ENCODE measurements around the gene OR51B6. TPM values are rescaled to one million over a fixed set of nuclear protein-coding genes. Genes with fewer than 3 reads are reported as not detected.
"Not testable (repeated sequence)": the region's sequence is repeated elsewhere in the genome, so short reads cannot be mapped to it uniquely, and the experiment has no call there.

Gene OR51B6, protein sequence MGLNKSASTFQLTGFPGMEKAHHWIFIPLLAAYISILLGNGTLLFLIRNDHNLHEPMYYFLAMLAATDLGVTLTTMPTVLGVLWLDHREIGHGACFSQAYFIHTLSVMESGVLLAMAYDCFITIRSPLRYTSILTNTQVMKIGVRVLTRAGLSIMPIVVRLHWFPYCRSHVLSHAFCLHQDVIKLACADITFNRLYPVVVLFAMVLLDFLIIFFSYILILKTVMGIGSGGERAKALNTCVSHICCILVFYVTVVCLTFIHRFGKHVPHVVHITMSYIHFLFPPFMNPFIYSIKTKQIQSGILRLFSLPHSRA
- total RNA-seq = not detected
- long read RNA-seq = 0 reads

DNA sequence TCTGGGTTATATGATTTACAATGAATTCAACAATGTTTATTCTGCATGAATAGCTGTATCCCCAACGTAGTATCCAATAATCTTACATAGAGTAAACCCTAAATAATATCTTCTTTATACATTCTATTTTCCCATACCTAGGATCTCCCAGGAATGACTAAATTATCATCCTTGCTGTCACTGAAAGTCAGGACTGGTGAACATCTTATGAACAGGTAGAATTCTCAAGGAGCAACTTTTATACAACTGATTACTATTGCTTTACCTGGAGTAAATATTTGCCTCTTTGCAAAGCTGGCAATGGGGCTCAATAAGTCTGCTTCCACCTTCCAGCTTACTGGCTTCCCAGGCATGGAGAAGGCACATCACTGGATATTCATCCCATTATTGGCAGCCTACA lies at the start of gene OR51B6:
TSS of gene OR51B6 (plus strand) at position 301 of the 400 bp plus-strand sequence. CDS start at position 301, 0 bp downstream.
- intact Hi-C loops (cut with DNase I) = no loop called here
- DNase-seq (ENCODE audit: low spot score) = no peak

DNA sequence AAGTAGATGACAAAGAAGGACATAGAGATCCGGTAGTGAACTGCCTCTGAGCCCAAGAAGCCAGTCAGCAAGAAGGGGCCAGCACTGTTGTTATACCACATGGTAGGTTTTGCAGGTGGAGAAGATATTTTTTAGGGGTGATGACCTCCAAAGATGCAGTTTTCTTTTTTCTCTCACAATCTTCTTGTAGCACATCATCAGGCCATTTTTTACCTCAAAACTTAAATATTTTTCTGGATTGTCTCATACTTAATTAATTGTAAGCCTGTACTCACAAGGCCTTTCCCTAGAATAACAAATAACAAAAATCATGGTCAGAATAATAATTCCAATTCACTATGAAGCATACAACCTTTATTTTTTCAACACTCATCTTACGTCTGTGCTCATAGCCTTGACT lies 49.5 kb upstream of the OR51B6 start, which contains the start of gene OR51B4:
TSS of gene OR51B4 (minus strand) at position 101 of the 400 bp plus-strand sequence. CDS start at position 101, 0 bp downstream.
- no peak for DNase-seq (ENCODE audit: low spot score)
- intact Hi-C loops (cut with DNase I) = no loop called here

DNA sequence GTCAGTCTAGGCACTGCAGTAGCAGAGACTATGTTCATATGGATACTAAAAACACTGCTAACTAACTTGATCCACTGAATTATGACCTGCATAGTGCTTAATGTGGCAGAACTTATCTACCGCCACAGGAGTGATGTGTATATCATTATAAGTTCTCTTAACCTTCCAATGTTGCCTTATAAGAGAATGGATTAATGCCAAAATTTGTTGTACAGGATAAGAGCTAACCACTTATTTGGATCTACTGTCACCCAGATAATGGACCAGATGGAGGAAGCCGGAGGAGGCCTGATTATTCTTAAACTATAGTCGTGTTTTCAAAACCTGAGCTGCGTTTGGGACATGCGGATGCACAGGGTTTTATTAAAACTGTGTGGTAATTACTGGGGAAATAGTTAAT lies 47.7 kb upstream of the OR51B6 start:
- intact Hi-C loops (cut with DNase I) = no loop called here
- DNase-seq (ENCODE audit: low spot score) = no peak

DNA sequence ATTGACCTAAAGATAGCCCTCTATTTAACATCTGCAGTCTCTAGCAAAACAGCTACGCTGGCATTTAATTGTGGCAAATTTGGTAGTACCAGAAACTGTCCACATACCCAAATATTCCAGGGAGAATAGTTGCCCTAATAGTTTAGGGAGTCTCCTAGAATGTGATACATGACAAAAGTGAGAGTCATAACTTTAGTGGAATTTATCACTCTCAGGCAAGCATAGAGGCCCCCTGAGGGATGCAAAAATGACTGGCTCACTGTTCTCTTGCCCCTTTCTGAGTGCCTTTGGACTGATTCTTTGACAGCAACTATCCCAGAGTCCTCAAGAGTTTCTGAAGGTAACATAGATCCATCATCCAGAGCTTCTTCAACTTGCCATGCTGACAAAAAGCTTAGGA lies 47.3 kb upstream of the OR51B6 start:
- DNase-seq (ENCODE audit: low spot score) = no peak
- intact Hi-C loops (cut with DNase I) = no loop called here

DNA sequence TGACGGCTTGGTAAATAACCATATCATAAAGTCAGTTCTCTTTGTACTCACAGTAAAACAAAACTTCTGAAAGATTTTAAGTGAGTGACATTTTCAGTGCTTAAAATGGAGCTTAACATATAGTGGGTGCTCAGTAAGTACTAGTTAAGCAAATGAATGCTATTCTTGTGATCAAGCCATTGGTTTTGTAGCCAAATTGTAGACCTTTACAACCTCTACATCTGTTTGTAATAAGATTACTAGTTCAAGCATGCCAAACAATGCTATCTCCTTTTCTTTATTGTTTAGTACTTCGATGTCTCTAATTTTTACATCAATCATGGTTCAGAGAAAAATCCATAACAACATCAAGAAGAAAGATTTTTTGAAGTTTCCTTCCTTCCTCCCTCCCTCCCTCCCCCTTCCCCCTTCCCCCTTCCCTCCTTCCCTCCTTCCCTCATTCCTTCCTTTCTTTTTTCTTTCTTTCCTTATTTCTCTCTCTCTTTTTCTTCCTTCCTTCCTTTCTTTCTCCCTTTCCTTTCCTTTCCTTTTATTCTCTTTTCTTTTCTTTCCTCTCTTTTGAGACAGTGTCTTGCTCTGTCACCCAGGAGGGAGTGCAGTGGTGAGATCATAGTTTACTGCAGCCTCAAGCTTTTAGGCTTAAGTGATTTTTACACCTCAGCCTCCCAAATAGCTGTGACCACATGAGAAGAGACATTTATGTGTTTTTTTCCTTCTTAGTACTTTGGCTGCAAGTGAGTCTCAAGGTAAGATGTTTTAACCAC lies 43.9 kb upstream of the OR51B6 start:
- intact Hi-C loops (cut with DNase I) = no loop called here

DNA sequence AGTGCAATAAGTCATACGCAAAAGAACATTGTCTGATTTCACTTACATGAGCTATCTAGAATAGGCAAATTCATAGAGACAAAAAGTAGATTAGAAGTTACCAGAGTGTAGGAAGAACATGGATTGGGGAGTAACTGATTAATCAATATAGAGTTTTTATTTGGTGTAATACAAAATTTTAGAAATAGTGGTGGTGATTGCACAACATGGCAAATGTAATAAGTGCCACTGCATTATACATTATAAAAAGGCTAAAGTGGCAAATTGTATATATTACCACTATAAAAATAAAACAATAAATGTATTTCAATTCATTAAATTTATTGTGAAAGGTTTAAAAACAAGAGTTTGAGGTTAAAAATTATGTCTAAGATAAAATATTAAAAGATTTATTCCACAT lies 40.9 kb upstream of the OR51B6 start:
- DNase-seq (ENCODE audit: low spot score) = no peak
- intact Hi-C loops (cut with DNase I) = no loop called here

More for the DNA sequence above, 43.9 kb upstream of the OR51B6 start:
- DNase-seq (ENCODE audit: low spot score) = no peak

DNA sequence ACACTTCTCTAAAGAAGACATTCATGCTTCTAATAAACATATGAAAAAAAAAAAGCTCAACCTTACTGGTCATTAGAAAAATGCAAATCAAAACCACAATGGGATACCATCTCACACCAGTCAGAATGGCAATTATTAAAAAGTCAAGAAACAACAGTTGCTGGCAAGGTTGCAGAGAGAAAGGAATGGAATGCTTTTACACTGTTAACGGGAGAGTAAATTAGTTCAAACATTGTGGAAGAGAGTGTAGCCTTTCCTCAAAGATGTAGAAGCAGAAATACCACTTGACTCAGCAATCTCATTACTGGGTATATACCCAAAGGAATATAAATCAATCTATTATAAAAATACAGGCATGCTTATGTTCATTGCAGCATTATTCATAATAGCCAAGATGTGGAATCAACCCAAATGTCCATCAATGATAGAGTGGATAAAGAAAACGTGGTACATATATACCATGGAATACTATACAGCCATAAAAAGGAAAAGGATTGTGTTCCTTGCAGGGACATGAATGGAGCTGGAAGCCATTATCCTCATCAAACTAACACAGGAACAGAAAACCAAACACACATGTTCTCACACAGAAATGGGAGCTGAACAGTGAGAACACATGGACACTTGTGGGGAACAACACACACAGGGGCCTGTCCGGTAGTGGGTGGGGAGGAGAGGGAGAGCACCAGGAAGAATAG lies 37.8 kb upstream of the OR51B6 start:
- DNase-seq (ENCODE audit: low spot score); intact Hi-C loops (cut with DNase I): not testable (repeated sequence)

DNA sequence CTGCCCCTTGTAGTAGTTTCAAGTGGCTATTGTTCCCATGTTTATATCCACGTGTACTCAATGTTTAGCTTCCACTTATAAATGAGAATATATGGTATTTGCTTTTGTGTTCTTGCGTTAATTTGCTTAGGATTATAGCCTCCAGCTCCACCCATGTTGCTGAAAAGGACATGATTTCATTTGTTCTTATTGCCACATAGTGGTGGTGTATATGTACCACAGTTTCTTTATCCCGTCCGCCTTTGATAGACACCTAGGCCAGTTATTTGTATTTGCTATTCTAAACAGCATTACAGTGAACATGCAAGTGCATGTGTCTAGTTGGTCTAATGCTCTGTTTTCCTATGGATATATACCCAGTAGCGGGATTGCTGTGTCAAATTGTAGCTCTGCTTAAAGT lies 34.0 kb upstream of the OR51B6 start:
- DNase-seq (ENCODE audit: low spot score) = no peak
- intact Hi-C loops (cut with DNase I) = no loop called here

DNA sequence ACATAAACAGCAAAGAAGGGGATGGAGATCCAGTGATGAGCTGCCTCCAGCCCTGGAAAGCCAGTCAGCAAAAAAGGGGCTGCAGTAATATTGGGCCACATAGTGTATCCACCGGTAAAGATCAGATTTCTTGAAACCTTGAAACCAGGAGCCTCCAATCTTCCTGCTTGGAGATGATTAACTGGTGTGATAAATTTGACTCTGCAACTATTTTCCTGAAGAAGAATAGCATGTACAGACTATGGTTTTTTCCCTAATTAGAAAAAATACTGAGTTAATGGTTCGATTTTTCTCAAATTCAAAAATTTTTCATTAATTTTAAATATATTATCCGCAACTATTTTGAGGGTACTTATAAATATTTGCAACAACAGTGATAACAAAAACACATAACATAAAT lies 27.1 kb upstream of the OR51B6 start, which contains the start of gene OR51B2:
TSS of gene OR51B2 (minus strand) at position 101 of the 400 bp plus-strand sequence. CDS start at position 101, 0 bp downstream.
- no peak for DNase-seq (ENCODE audit: low spot score)
- intact Hi-C loops (cut with DNase I) = no loop called here

DNA sequence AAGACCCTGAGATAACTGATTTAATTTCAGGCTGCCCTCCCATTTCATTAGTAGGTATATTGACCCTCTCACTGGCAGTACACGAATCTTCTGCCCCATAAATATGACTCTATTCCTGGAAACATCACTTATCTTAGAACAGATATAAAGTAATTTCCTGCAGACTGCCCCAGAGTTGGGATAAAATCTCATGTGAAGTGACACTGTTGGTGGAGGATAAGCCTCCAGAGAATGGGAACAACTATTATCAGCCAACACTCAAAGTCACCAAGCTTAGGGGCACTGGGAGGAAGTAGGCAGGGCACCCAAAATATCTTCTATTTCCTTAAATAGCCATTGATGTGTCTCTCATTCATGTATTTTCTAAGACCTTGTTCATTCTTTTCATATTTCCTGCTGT lies 16.1 kb upstream of the OR51B6 start:
- DNase-seq (ENCODE audit: low spot score) = no peak
- intact Hi-C loops (cut with DNase I) = no loop called here

DNA sequence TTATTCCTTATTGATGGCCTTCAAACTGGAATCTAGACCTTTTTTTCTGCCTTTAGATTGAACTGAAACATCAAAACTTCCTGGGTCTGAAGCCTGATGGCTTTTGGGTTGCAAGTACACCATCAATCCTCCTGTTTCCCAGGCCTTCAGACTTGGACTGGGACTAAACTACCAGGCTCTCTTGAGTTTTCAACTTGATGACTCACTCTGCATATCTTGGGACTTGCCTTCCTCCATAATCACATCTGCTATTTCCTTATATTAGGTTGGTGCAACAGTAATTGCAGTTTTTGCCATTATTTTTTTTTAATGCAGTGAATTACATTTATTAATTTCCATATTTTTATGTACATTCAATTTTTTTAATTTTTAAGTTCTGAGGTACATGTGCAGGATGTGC lies 15.0 kb upstream of the OR51B6 start:
- no peak for DNase-seq (ENCODE audit: low spot score)
- intact Hi-C loops (cut with DNase I) = no loop called here

DNA sequence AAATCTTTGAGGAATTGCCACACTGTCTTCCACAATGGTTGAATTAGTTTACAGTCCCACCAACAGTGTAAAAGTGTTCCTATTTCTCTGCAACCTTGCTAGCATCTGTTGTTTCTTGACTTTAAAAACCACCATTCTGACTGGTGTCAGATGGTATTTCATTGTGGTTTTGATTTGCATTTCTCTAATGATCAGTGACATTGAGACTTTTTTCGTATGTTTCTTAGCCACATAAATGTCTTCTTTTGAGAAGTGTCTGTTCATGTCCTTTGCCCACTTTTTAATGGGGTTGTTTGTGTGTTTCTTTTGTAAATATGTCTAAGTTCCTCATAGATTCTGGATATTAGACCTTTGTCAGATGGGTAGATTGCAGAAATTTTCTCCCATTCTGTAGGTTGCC lies 14.1 kb upstream of the OR51B6 start:
- DNase-seq (ENCODE audit: low spot score); intact Hi-C loops (cut with DNase I): not testable (repeated sequence)

DNA sequence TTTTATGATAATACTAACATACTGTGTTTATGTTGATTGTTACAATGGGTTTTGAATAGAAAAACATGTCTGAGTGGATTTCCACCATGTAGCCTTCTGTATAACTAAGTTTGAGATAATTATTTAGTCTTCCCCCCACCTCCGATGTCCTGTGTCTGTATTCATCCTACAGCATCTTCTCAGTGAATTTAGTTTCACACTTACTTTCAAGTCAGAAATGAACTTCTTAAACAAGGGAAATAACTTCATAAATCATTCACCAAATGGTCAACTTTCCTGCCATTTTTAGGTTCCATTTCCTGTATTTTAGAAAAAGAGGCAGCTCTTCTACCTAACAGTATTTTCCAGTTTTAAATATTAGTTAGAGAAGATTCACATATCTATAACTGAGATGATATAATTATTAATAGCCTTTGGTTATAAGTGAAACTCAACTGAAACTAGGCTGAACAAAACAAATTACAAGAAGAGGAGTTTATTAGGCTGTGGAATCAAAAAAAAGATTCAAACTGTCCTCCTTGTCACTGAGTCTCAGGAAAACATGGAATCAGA lies 11.5 kb upstream of the OR51B6 start:
- intact Hi-C loops (cut with DNase I) = no loop called here
- no peak for DNase-seq (ENCODE audit: low spot score)

DNA sequence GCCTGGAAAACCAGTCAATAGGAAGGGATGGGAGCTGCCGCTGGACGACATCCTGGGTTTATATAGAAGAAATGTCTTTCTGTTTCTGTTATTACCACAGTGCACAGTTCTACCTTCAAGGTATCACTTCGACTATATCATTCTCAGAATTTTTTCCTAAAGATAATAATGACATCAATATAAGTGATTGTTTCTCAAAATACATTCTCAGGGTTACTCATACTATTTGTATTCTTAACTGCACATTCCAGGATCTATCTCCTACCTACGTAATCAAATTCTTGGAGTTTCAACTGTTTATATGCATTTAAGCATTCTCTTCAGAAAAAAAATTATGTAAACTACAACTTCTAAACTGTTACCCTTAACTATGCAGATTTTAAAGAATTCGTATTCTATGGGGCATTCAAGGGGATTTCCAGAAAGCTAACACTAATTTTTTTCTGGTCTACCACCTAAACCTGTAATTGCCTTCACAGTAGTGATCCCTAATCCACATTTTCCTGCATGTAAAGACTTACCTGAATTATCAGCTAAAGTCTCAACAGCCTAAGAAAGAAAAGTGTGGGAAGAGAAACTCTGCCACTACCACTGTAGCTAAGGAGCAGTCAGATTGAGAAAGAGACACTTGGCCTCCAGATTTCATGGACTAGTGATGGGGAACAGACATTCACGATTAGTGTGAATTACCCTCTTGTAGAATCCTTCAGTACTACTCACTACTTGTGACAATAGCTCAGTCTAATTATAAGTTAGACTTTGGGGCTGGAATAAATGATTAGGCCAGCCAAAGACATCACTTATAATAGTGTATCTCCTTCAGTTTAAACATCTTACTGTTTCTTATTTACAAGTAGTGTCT lies 7.6 kb upstream of the OR51B6 start, which contains the start of gene OR51B5:
TSS of gene OR51B5 (minus strand) at position 51 of the 862 bp plus-strand sequence. CDS start at position 51, 0 bp downstream.
- intact Hi-C loops (cut with DNase I) = no loop called here

DNA sequence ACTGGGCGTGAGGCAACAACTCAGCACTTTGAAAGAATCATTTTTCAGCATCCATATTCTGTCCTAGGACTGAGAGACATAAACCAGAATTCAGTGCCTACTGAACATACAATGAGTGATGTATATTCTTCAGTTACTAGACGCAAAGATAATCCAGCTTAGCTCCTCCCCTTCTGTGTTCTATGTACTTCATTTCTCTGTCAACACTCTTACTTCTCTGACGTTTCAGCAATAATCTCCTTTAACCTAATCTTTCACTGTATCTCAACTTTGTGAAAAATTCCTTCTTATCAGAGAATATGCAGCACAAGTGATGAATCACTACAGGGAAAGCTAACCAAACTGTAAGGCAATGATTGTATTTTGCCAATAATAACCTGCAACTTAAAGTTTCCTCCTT lies 5.5 kb upstream of the OR51B6 start:
- no peak for DNase-seq (ENCODE audit: low spot score)
- intact Hi-C loops (cut with DNase I) = no loop called here

More for the DNA sequence above, 7.6 kb upstream of the OR51B6 start, which contains the start of gene OR51B5:
- DNase-seq (ENCODE audit: low spot score) = no peak

DNA sequence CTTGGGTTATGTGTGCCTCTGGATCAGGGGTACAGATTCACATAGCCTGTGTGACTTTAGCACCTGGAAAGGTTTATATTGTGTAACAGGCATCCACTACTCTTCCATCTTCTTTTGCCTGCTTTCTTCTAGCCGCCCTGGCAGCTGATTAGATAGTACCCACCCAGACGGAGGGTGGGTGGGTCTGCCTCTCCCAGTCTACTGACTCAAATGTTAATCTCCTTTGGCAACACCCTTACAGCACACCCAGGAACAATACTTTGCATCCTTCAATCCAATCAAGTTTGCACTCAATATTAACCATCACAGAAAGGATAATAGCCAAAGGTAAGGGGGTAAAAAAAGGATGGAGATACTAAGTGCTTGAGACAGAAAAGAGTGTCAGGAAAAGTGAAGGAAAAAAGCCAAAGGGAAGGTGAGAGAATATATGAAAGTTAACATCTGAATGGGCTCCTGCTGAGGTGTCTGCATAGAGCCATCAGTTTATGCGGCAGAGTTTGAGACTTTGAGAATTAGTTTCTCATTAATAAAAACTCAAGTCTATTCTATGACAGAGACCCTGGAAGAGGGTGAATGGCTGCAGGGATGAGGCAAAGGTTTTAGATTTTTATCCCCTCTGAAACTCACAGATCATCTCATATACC lies 2.6 kb upstream of the OR51B6 start:
- intact Hi-C loops (cut with DNase I) = no loop called here
- DNase-seq (ENCODE audit: low spot score) = no peak

DNA sequence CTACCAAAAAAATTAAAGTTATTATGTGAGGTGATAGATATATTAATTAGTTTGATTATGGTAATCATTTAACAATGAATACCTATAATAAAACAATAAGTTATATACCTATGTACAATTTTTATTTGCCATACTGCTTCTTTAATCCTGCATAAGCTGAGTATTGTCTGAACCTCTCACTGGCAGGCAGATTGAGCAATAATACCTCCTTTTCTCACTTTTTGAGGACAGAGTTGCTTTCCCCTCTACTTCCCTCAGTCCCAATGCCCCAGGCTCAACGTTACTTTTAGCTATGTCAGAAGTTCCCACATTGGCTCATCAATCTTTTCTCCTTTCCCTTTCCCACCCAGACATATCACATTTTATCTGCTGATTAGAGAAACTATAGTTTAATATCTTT lies 1.8 kb upstream of the OR51B6 start:
- intact Hi-C loops (cut with DNase I) = no loop called here
- DNase-seq (ENCODE audit: low spot score) = no peak

DNA sequence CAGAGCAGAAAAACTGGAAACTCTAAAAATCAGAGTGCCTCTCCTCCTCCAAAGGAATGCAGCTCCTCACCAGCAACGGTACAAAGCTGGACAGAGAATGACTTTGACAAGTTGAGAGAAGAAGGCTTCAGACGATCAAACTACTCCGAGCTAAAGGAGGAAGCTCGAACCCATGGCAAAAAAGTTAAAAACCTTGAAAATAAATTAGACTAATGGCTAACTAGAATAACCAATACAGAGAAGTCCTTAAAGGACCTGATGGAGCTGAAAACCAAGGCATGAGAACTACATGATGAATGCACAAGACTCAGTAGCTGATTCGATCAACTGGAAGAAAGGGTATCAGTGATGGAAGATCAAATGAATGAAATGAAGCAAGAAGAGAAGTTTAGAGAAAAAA lies 4.7 kb downstream of the OR51B6 start:
- DNase-seq (ENCODE audit: low spot score); intact Hi-C loops (cut with DNase I): not testable (repeated sequence)

All from cardiac septum (tissue), 1 donor.